ENCODE results near the gene TMEM156.
"Not testable (repeated sequence)": the region's sequence is repeated elsewhere in the genome, so short reads cannot be mapped to it uniquely, and the experiment has no call there.

TMEM156 gene

GRCh38 chr4:38989487-38989886 is 42.7 kb downstream of the TMEM156 start:
- no peak for DNase-seq

DNA sequence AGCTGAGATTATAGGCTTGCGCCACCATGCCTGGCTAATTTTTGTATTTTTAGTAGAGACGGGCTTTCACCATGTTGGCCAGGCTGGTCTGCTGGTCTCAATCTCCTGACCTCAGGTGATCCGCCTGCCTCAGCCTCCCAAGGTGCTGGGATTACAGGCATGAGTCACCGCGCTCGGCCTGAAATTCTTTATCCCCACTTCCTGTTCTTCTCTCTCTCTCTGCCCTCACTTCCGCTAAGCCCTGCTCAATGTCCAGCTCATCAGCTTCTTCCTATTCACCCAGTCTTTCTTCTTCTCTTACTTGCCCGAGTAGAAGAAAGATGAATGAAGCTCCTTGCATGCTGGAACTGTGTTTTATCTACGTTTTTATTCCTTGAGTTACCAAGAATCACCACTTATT is 43.9 kb downstream of the TMEM156 start:
- not testable (repeated sequence) for DNase-seq

DNA sequence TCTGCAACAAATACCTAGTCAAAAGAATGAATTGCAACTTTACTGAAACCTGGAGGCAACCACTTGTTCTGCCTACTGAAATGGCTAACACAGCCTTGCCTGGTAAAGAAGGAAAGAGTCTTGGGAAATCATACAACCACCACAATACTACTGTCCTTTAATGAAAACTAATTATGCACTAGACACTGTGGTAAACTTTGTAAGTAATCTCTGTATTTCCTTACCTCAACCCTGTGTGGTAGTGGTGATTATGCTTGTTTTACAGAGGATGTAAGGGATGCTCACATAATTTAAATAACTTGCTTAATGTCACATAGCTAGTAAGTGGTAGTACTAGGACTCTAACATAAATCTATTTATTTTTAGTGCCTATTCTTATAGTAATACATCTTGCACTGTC is 44.7 kb downstream of the TMEM156 start:
- no peak for DNase-seq

GRCh38 chr4:38985410-38986100 is 46.7 kb downstream of the TMEM156 start:
- DNase-seq: no peak

DNA sequence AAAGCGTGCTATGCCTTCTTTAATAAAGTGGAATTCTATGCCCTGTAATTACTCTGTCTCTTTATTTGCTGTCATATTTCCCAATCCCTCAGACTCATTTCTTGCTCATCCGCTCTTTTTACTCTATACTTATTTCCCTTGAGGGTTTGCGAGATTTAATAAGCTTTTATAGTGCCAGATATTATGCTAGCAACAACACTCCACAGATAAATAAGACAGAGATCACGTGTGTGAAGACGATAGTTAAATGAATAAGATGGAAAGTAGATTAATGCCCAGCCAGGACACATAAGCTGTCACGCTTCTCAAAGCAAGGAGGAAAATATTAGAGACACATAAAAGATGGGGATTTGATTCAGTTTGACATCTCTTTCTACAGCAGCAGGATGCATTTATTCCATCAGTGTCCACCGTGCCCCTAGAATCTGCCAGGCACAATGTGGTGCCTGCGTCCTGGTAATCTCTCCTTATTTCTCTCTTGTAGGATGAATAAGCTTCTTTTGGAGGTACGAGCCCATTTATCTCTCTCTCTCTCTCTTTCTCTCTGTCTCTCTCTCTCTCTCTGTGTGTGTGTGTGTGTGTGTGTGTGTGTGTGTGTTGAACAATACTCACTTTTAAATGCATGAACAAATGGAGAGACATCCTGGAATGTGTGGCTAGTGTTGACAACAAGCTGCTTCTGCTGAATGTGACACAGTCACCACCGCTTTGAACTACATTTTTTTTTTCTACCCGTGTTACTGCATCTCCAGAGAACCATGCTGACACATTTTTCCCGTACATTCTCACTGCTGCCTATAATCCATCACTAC is 48.2 kb downstream of the TMEM156 start:
- no peak for DNase-seq

GRCh38 chr4:38983291-38983690 is 48.9 kb downstream of the TMEM156 start:
- no peak for DNase-seq

- DNase-seq: no peak
These were observed 49.7 kb downstream of the TMEM156 start for GRCh38 chr4:38982361-38983095.

DNA sequence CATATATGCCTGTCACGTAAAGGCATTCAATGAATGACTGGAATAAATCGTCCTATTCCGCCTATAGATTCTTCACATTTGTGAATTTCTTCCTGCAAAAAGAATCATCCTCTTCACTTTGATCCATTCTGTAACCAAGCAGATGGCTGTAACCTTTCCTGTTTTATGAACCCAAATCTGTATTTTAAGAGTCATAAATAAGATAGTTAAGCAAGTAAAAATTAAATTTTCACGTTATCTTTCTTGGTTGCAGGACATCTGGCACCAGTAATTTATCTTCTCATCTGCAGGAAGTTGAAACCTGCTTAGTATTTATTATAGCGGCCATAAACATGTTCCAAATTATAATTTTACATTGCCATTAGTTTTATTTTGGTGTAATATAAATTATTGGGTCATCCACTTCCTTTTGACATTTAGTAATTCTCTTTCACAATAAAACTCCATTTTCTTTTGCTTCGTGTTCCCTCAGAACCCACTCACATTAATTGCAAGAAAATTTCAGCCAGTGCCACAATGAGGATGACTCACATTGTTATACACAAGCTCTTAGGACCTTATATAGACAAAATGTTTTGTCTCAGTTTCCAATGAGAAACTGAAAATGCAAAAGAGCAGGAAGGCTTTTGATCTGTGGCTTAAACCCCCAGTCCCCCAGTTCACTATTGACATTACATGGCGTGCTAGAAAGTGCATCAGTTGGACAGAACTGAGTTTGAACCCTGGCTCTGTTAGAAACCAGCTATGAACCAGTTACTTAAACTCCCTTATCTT is 51.1 kb downstream of the TMEM156 start:
- DNase-seq: no peak

- DNase-seq: no peak
These were observed 52.5 kb downstream of the TMEM156 start for GRCh38 chr4:38979511-38980230.

GRCh38 chr4:38979081-38979480 is 53.1 kb downstream of the TMEM156 start:
- no peak for DNase-seq

DNA sequence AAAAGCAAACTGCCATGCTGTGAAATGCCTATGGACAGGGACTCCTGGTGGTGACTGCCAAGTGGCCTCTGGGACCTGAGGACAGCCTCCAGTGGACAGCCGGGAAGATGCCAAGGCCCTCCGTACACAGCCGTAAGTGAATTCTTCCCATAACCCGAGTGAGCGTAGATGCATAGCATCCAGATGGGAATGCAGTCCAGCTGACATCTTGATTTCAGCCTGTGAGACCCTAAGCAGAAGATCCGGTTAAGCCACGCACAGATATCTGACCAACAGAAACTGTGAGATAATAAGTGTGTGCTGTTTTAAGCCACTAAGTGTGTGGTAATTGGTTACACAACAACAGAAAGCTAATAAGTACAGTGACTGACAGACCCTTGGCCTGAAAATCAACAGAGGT is 55.9 kb downstream of the TMEM156 start:
- no peak for DNase-seq

- no peak for DNase-seq
These were observed 63.5 kb downstream of the TMEM156 start for GRCh38 chr4:38968668-38969067.

DNA sequence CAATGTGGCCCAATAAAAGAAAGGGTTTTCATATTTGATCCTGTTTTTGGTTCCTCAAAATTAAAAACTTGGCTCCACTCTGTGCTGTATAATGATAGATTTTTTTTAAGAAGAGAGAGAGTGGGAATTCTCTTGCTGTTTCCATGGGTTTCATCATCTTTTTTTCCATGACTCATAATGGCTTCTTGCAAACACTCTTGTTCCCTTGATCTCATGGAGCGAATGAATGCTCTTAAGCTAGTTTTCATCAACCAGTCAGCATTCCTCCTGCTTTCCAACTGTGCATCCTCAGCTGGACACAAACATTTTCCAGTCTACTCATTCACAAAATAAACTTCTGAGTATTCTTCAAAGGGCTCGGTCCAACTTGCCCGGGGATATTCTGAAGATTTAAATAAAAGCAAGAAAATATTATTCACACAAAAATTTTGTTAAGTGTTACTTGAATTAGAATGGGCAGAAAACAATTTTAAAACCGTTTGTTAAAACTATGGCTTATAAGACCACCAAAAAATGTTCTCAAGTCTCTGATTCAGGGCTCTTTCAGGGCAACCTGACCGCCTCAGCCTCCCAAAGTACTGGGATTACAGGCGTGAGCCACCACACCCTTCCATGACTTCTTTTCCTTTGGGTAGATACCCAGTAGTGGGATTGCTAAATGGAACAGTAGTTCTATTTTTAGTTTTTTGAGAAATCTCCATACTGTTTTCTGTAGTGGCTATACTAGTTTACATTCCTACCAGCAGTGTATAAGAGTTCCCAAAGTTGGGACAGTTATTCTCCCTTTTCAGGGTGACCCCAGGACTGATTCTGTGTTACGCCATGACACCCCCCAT is 64.7 kb downstream of the TMEM156 start:
- DNase-seq: no peak

DNA sequence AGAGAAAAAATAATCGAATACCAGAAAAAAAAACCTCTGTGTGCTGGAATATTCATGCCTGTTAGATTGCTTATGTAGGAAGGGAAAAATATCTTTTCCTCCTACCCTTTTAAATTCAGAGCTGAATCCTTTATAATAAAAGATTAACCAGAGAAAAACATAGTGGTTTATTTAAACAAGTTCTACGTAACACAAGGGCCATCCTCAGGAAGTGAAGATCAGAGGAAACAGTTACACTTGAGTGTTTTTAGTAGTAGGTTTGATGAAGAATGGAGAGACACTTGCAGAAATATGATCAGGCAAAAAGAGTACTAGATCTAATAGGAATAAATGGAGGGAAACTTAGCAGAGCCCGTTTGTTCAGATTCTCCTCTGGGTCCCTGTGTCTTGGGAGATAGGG is 66.3 kb downstream of the TMEM156 start:
- no peak for DNase-seq

DNA sequence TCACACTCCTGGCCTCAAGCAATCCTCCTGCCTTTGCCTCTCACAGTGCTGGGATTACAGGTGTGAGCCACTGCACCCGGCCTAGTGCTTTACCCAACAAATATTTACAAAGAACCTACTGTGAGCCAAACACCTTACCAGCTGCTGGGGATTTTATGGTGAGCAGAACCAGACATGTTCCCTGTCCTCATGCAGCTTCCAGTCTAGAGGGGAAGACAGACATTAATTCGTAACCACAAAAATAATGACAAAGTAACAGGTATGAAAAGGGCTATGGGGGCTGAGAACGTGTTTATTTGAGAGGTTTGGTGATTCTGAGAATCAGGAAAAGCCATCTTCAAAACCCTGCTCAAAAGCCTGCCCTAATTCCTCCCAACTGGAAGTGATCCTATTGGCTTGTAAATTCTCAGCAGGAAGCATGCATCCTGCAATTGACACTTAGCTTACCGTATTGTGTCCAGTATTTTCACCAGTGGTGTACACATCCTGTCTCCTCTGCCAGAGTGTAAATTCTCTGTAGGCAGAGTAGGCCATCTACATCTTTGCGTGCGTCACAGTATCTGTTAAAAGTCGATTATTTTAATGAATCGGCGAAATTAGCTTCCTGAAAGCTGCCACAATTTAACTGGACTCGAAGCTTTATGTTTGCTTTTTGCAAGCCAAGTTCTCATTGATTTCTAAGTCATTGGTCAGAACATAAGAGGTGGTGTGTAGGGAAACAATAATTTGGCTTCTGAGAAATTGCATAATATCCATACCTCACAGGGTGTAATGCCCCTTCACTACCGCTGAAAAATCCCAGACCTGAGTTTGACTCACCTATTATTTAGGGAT is 67.0 kb downstream of the TMEM156 start:
- no peak for DNase-seq

- not testable (repeated sequence) for DNase-seq
These were observed 73.0 kb downstream of the TMEM156 start for GRCh38 chr4:38959248-38959647.

- no peak for DNase-seq
These were observed 73.6 kb downstream of the TMEM156 start for GRCh38 chr4:38958453-38959190.

DNA sequence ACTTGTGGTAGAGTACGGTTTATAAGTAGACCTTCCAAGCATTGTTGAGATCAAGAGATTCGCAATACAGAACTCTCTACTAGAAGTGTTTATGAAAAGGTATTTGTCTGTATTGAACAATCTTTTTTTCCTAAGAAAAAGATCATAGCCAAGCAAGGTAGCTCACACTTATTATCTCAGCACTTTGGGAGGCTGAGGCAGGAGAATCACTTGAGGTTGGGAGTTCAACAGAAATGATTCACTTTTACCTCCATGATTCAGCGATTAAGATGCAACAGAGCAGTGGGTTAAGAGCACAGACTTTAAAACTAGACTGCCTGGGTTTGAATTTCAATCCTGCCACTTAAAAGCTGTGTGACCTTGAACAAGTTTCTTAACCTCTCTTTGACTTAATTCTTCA is 74.3 kb downstream of the TMEM156 start:
- DNase-seq: no peak

DNA sequence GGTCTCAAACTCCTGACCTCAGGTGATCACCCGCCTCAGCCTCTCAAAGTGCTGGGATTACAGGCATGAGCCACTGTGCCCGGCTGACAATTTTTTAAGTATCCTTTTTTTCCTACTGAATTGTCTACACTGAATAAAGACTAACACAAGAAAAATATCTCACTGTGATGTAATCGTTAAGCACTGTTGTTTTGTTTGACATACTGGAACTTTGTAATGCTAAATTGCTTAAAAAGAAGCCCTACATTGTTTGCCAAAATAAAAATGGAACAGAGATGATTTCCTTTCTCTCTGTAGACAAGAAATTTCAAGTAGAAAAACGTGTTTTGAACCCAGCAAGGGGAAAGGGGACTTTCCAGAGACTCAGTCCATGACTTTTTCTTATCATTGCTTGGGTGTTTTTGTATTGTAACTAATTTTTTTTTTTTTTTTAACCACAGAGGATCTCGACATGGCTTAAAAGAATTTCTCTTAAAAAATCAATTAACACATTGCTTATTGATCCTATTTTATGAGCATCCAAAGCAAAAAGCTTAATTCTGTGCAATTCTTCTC is 74.9 kb downstream of the TMEM156 start:
- DNase-seq: no peak

Data from midbrain (tissue), 1 donor.